Activated CD8-positive, alpha-beta memory T cell treated with anti-CD3 and anti-CD28 coated beads, Interleukin-2, amount 50 U/mL, for 1 hour (primary cell): Measurements from ENCODE around the gene NHLH1.

Experiments
- DNase-seq: peaks from one replicate; pipeline ENCODE4 v3.0.0-alpha.2; 2020; ENCODE audit errors: extremely low read depth

The NHLH1 gene

GRCh38 chr1:160411271-160412027, 44.6 kb downstream of the NHLH1 start:
- no peak for DNase-seq

GRCh38 chr1:160412028-160412362, 45.1 kb downstream of the NHLH1 start:
- DNase-seq: no peak

- DNase-seq: no peak
Measured at GRCh38 chr1:160413716-160414115, 46.8 kb downstream of the NHLH1 start.

- no peak for DNase-seq
Measured at GRCh38 chr1:160414881-160415280, 48.0 kb downstream of the NHLH1 start.

- DNase-seq: no peak
Measured at GRCh38 chr1:160415696-160416290, 48.9 kb downstream of the NHLH1 start.

GRCh38 chr1:160416369-160416768, 49.5 kb downstream of the NHLH1 start:
- DNase-seq: no peak

- DNase-seq: no peak
Measured at GRCh38 chr1:160418483-160418882, 51.6 kb downstream of the NHLH1 start.

GRCh38 chr1:160419150-160419837, 52.4 kb downstream of the NHLH1 start:
- no peak for DNase-seq

- DNase-seq: no peak
Measured at GRCh38 chr1:160419838-160420169, 52.9 kb downstream of the NHLH1 start.

GRCh38 chr1:160420881-160421842, 54.3 kb downstream of the NHLH1 start:
- no peak for DNase-seq

GRCh38 chr1:160421881-160422280, 55.0 kb downstream of the NHLH1 start:
- DNase-seq: no peak
